Mesenchymal stem cell (in vitro differentiated cells and primary cell): Measurements from ENCODE around the gene TOLLIP.

ENCODE experiments used
- DNase-seq: peaks from one replicate; pipeline ENCODE4 v3.0.0-alpha.2; 2013
- H2AFZ ChIP-seq: one replicate; pipeline ENCODE4 v1.6.1; 2013; ENCODE audit warnings: low read depth, mild to moderate bottlenecking, control low read depth, inconsistent platforms, low read length, moderate library complexity
- H2AK5ac ChIP-seq: 2 replicates; pipeline ENCODE4 v1.6.1; 2013; ENCODE audit warnings: low read length, moderate library complexity, mild to moderate bottlenecking, inconsistent platforms; ENCODE audit not compliant: severe bottlenecking
- H2BK120ac ChIP-seq: one replicate; pipeline ENCODE4 v1.6.1; 2013; ENCODE audit warnings: low read depth, mild to moderate bottlenecking, inconsistent platforms, low read length, moderate library complexity
- H2BK12ac ChIP-seq, 2 experiments: one replicate each; pipeline ENCODE4 v1.6.1; 2013; ENCODE audit warnings: inconsistent platforms in 2 of 2, low read length in 2 of 2, mild to moderate bottlenecking in 2 of 2, moderate library complexity in 2 of 2, control low read depth in 1 of 2
- H2BK15ac ChIP-seq: one replicate; pipeline ENCODE4 v1.6.1; 2013; ENCODE audit warnings: mild to moderate bottlenecking, low read depth, inconsistent platforms; ENCODE audit not compliant: poor library complexity, severe bottlenecking
- H2BK5ac ChIP-seq: 2 replicates; pipeline ENCODE4 v1.6.1; 2013; ENCODE audit warnings: low read depth, mild to moderate bottlenecking, low read length, control low read depth, inconsistent platforms; ENCODE audit not compliant: poor library complexity, severe bottlenecking
- H3K14ac ChIP-seq, 2 experiments: one replicate each; pipeline ENCODE4 v1.6.1; 2013; ENCODE audit warnings: inconsistent platforms in 2 of 2, low read length in 2 of 2, control low read depth in 1 of 2, mild to moderate bottlenecking in 1 of 2, moderate library complexity in 1 of 2
- H3K18ac ChIP-seq, 2 experiments: one replicate each; pipeline ENCODE4 v1.6.1; 2013; ENCODE audit warnings: inconsistent platforms in 2 of 2, low read length in 2 of 2, control low read depth in 1 of 2, low read depth in 1 of 2, mild to moderate bottlenecking in 1 of 2
- H3K23ac ChIP-seq, 2 experiments: one replicate each; pipeline ENCODE4 v1.6.1; 2013; ENCODE audit warnings: inconsistent platforms in 2 of 2, low read length in 2 of 2, mild to moderate bottlenecking in 2 of 2, moderate library complexity in 2 of 2, control low read depth in 1 of 2
- H3K27ac ChIP-seq: 2 replicates; pipeline ENCODE4 v1.5.1; 2013; ENCODE audit warnings: mild to moderate bottlenecking, moderate library complexity, low read length, control low read depth, inconsistent platforms; ENCODE audit not compliant: poor library complexity, severe bottlenecking
- H3K27me3 ChIP-seq, 2 experiments: 2 replicates each; pipeline versions ENCODE4 v1.6.1 to v1.7.0; 2013; ENCODE audit warnings: low read length in 2 of 2, mild to moderate bottlenecking in 2 of 2, moderate library complexity in 2 of 2, control low read depth in 1 of 2, inconsistent platforms in 1 of 2; ENCODE audit not compliant: control insufficient read depth in 1 of 2, insufficient read depth in 1 of 2
- H3K36me3 ChIP-seq, 2 experiments: 2 replicates each; pipeline versions ENCODE4 v1.6.1 to v1.7.0; 2013; ENCODE audit warnings: low read length in 2 of 2, control low read depth in 1 of 2, inconsistent platforms in 1 of 2, low read depth in 1 of 2, mild to moderate bottlenecking in 1 of 2; ENCODE audit not compliant: insufficient read depth in 2 of 2, control insufficient read depth in 1 of 2
- H3K4ac ChIP-seq, 2 experiments: one replicate each; pipeline ENCODE4 v1.6.1; 2013; ENCODE audit warnings: inconsistent platforms in 2 of 2, low read length in 2 of 2, mild to moderate bottlenecking in 2 of 2, moderate library complexity in 2 of 2, control low read depth in 1 of 2, low read depth in 1 of 2
- H3K4me1 ChIP-seq: 2 replicates; pipeline ENCODE4 v1.6.1; 2013; ENCODE audit warnings: low read depth, low read length, control low read depth; ENCODE audit not compliant: control insufficient read depth, insufficient read depth
- H3K4me2 ChIP-seq: 2 replicates; pipeline ENCODE4 v1.6.1; 2013; ENCODE audit warnings: low read length, mild to moderate bottlenecking, inconsistent platforms; ENCODE audit not compliant: poor library complexity, severe bottlenecking
- H3K4me3 ChIP-seq, 2 experiments: 2 replicates each; pipeline versions ENCODE4 v1.5.1 to v1.7.0; 2013; ENCODE audit warnings: low read length in 2 of 2, mild to moderate bottlenecking in 2 of 2, control low read depth in 1 of 2, low read depth in 1 of 2; ENCODE audit not compliant: insufficient read depth in 1 of 2
- H3K79me1 ChIP-seq: replicated peaks from 2 replicates; pipeline ENCODE4 v1.6.1; 2013; ENCODE audit warnings: mild to moderate bottlenecking, control low read depth, low read length, inconsistent platforms; ENCODE audit not compliant: poor library complexity, severe bottlenecking
- H3K9ac ChIP-seq: 2 replicates; pipeline ENCODE4 v1.7.0; 2013; ENCODE audit warnings: mild to moderate bottlenecking, low read length, moderate library complexity
- H3K9me3 ChIP-seq: 2 replicates; pipeline ENCODE4 v1.7.0; 2013; ENCODE audit warnings: mild to moderate bottlenecking, low read length; ENCODE audit not compliant: control insufficient read depth
- H4K8ac ChIP-seq: one replicate; pipeline ENCODE4 v1.6.1; 2013; ENCODE audit warnings: inconsistent platforms, mild to moderate bottlenecking, low read length, moderate library complexity
- H4K91ac ChIP-seq: one replicate; pipeline ENCODE4 v1.6.1; 2013; ENCODE audit warnings: mild to moderate bottlenecking, low read length, inconsistent platforms
- WGBS: methylation state at CpG from one replicate; pipeline ENCODE4 v1.1.7; 2013; ENCODE audit warnings: mixed read lengths; 5-methylcytosine and 5-hydroxymethylcytosine counted together

TOLLIP gene

DNA sequence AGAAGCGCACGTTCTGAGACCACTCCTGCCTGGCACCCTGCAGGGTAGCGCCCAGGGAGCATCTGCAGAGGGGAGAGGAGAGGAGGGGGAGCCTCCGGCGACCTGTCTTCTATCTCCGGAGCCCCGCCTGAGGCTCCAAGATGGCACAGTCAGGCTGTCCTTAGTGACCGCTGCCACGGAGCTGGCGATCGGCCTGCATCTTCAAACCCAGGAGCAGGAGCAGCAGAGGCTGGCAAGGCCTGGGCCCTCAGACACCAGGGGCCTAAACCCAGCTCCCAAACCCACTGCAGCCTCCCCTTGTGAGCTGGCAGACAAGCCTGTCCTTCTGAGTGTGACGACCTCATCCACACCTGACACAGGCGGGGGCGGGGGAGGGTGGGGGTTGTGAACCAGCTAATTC, 34.9 kb downstream of the TOLLIP start:
- no peak overlapping the region for H3K4me2 ChIP-seq

GRCh38 chr11:1272531-1272930, 36.9 kb downstream of the TOLLIP start:
- Histone ChIP-seq H3K36me3 (peaks cover 39 to 45% of the 10 kb centered on the region in 2 experiments), H3K27me3 (no peaks in the 10 kb centered on the region), H3K18ac (no peak overlapping the region), H3K23ac (no peak overlapping the region), H2BK12ac (no peak overlapping the region), H3K4me2 (no peak overlapping the region), H3K14ac (no peak overlapping the region), H3K4me3 (no peak overlapping the region), H3K27ac (no peak overlapping the region), H3K9me3 (no peaks in the 10 kb centered on the region), H3K4me1 (peaks cover 26% of the 10 kb centered on the region), H2BK5ac (no peak overlapping the region), H4K91ac (no peak overlapping the region), H2BK120ac (no peak overlapping the region), H2BK15ac (no peak overlapping the region), H2AFZ (no peak overlapping the region), H4K8ac (no peak overlapping the region), H3K9ac (no peak overlapping the region), H2AK5ac (no peak overlapping the region), H3K4ac (no peak overlapping the region), H3K79me1 (peaks cover 34% of the 10 kb centered on the region)
- WGBS = 98% methylated on average over 30 of the region's 30 CpGs
- no peak for DNase-seq

More for the DNA sequence above, 34.9 kb downstream of the TOLLIP start:
- Histone ChIP-seq H2BK5ac (no peak overlapping the region), H3K27me3 (no peaks in the 10 kb centered on the region), H3K4me3 (no peak overlapping the region), H2AFZ (no peak overlapping the region), H3K18ac (no peak overlapping the region), H3K4me1 (peaks cover 29% of the 10 kb centered on the region), H3K27ac (no peak overlapping the region), H2AK5ac (no peak overlapping the region), H3K4ac (no peak overlapping the region), H3K9me3 (no peaks in the 10 kb centered on the region), H4K8ac (no peak overlapping the region), H2BK12ac (no peak overlapping the region), H4K91ac (no peak overlapping the region), H3K14ac (no peak overlapping the region), H3K9ac (no peak overlapping the region), H2BK15ac (no peak overlapping the region), H2BK120ac (no peak overlapping the region), H3K23ac (no peak overlapping the region), H3K79me1 (peaks cover 50% of the 10 kb centered on the region), H3K36me3 (peaks cover 55 to 64% of the 10 kb centered on the region in 2 experiments)
- no peak for DNase-seq
- WGBS = 97% methylated on average over 13 of the region's 14 CpGs

DNA sequence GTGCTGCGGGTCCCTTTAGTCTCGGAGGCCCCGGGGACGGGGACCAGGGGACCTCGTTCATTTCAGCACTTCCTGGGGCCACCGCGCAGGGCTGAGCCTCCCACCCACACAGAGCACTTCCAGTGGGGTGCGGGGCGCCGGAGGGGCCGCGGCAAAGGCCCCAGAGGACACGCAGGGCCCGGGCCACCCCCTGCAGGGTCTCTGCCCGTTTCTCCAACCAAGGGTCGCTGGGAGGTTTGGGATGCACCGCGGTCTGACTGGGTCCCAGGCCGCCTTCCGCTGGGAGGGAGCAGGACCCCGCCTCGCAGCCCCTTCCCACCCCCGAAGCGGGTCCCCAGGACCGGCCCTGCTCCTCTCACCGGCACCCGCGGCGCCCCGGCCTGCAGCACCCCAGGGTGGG, 37.5 kb downstream of the TOLLIP start:
- no peak overlapping the region for H3K9ac ChIP-seq
- no peak overlapping the region for H2AFZ ChIP-seq
- H3K79me1 ChIP-seq = peaks cover 29% of the 10 kb centered on the region
- DNase-seq = no peak
- H3K27ac ChIP-seq = no peak overlapping the region
- 94% methylated on average over 7 of the region's 30 CpGs for WGBS
- peaks cover 33 to 39% of the 10 kb centered on the region in 2 experiments for H3K36me3 ChIP-seq
- no peak overlapping the region for H3K4me3 ChIP-seq
- no peak overlapping the region for H3K14ac ChIP-seq
- H3K4me1 ChIP-seq = peaks cover 26% of the 10 kb centered on the region
- H3K18ac ChIP-seq = no peak overlapping the region
- H2BK12ac ChIP-seq = no peak overlapping the region
- H2BK120ac ChIP-seq = no peak overlapping the region
- H3K27me3 ChIP-seq = no peaks in the 10 kb centered on the region
- H4K8ac ChIP-seq = no peak overlapping the region
- no peak overlapping the region for H2AK5ac ChIP-seq
- no peak overlapping the region for H4K91ac ChIP-seq
- H3K4ac ChIP-seq = no peak overlapping the region
- no peak overlapping the region for H2BK5ac ChIP-seq
- H2BK15ac ChIP-seq = no peak overlapping the region
- H3K4me2 ChIP-seq = no peak overlapping the region
- H3K23ac ChIP-seq = no peak overlapping the region
- H3K9me3 ChIP-seq = no peaks in the 10 kb centered on the region

- DNase-seq = no peak
- 91% methylated on average over 9 of the region's 9 CpGs for WGBS
Measured at GRCh38 chr11:1271406-1271805, 38.0 kb downstream of the TOLLIP start.

More at GRCh38 chr11:1271406-1271805, 38.0 kb downstream of the TOLLIP start:
- no peak overlapping the region for H4K8ac ChIP-seq
- no peak overlapping the region for H4K91ac ChIP-seq
- no peak overlapping the region for H3K23ac ChIP-seq
- no peak overlapping the region for H2BK120ac ChIP-seq
- H3K4me2 ChIP-seq = no peak overlapping the region
- peaks cover 26% of the 10 kb centered on the region for H3K4me1 ChIP-seq
- no peak overlapping the region for H2AFZ ChIP-seq
- H2BK15ac ChIP-seq = no peak overlapping the region
- H3K9me3 ChIP-seq = no peaks in the 10 kb centered on the region
- peak overlapping the region; percentile 1 for H3K27ac ChIP-seq
- H3K4me3 ChIP-seq = no peak overlapping the region
- H3K18ac ChIP-seq = no peak overlapping the region
- peaks cover 25% of the 10 kb centered on the region for H3K79me1 ChIP-seq
- H2BK5ac ChIP-seq = no peak overlapping the region
- no peak overlapping the region for H2AK5ac ChIP-seq
- H2BK12ac ChIP-seq = no peak overlapping the region
- peaks cover 28 to 33% of the 10 kb centered on the region in 2 experiments for H3K36me3 ChIP-seq
- H3K14ac ChIP-seq = no peak overlapping the region
- no peaks in the 10 kb centered on the region for H3K27me3 ChIP-seq
- no peak overlapping the region for H3K4ac ChIP-seq
- H3K9ac ChIP-seq = no peak overlapping the region
